Gastrocnemius medialis (tissue), 4 donors: ENCODE data around the gene NKD1. TPM values are rescaled to one million over a fixed set of nuclear protein-coding genes. Genes with fewer than 3 reads are reported as not detected.

Source experiments
- ATAC-seq, 2 donors: fragments of 150-250 bp; one replicate each; pipeline ENCODE4 v1.9.1; 2016
- DNase-seq, 2 donors: peaks; one replicate each; pipeline ENCODE4 v3.0.0-alpha.2; 2019
- H3K27ac ChIP-seq, 4 donors: fragments of 200-600 bp; sonication (generic); 1 replicate in 1 of 4; 2 replicates in 3 of 4; pipeline ENCODE4 v1.5.1; 2016 to 2018; ENCODE audit warnings: mild to moderate bottlenecking in 2 of 4, moderate library complexity in 1 of 4
- H3K27me3 ChIP-seq, 3 donors: fragments of 200-600 bp; sonication (generic) in 2 of 3; 1 replicate in 1 of 3; 2 replicates in 2 of 3; pipeline versions ENCODE4 v1.5.1 to v1.6.0; 2016 to 2019; ENCODE audit warnings: mild to moderate bottlenecking in 1 of 3, moderate library complexity in 1 of 3
- H3K36me3 ChIP-seq, 2 donors: fragments of 200-600 bp; sonication (generic) in 1 of 2; one replicate each; pipeline ENCODE4 v1.5.1; 2017 to 2018
- H3K4me1 ChIP-seq, 2 donors: fragments of 200-600 bp; sonication (generic) in 1 of 2; one replicate each; pipeline ENCODE4 v1.5.1; 2016 to 2017; ENCODE audit warnings: mild to moderate bottlenecking in 2 of 2
- H3K4me3 ChIP-seq, 4 donors: fragments of 200-600 bp; sonication (generic) in 3 of 4; 1 replicate in 1 of 4; 2 replicates in 3 of 4; pipeline ENCODE4 v1.5.1; 2016 to 2019; ENCODE audit warnings: mild to moderate bottlenecking in 2 of 4
- H3K9me3 ChIP-seq, 3 donors: fragments of 200-600 bp; sonication (generic) in 2 of 3; 1 replicate in 1 of 3; 2 replicates in 2 of 3; pipeline ENCODE4 v1.5.1; 2016 to 2019
- POLR2A ChIP-seq, 2 donors: fragments of 450-650 bp; IDR thresholded peaks; one replicate each; pipeline ENCODE4 v1.6.1; 2017; ENCODE audit warnings: antibody characterized with exemption in 2 of 2, mild to moderate bottlenecking in 2 of 2, moderate library complexity in 2 of 2
- in situ Hi-C, 4 donors: fragments of 200-750 bp; cut with MboI; loops; one replicate each; pipeline versions ENCODE4 v1.15.0 to v1.8.0; 2017; ENCODE audit warnings: low sequenced_read_pairs in 4 of 4
- intact Hi-C: fragments of 100-400 bp; cut with DNase I; formaldehyde crosslinking; loops from one replicate; pipeline ENCODE4 v1.15.1; 2023; ENCODE audit warnings: low total_unique reads
- total RNA-seq, 4 donors: library from RNA; depleted of rRNA; stranded (reverse); fragments of >200 nt; gene quantifications; one replicate each; pipeline versions ENCODE4 v1.1.0 to v1.2.3, GENCODE V29; 2016
- TF ChIP-seq, protein P1 (sequence below), 5 experiments: fragments of 450-650 bp in 3 of 5; fragments of 200-600 bp in 2 of 5; sonication (generic) in 2 of 5; IDR thresholded peaks in 4 of 5; conservative IDR thresholded peaks in 1 of 5; 1 replicate in 4 of 5; 2 replicates in 1 of 5; pipeline ENCODE4 v1.5.1; 2016 to 2019; ENCODE audit warnings: antibody characterized with exemption in 5 of 5, mild to moderate bottlenecking in 3 of 5, moderate library complexity in 3 of 5

The NKD1 gene
- total RNA-seq, 4 donors from 2014 or later: 0.10 to 0.75 (median 0.19) TPM

DNA sequence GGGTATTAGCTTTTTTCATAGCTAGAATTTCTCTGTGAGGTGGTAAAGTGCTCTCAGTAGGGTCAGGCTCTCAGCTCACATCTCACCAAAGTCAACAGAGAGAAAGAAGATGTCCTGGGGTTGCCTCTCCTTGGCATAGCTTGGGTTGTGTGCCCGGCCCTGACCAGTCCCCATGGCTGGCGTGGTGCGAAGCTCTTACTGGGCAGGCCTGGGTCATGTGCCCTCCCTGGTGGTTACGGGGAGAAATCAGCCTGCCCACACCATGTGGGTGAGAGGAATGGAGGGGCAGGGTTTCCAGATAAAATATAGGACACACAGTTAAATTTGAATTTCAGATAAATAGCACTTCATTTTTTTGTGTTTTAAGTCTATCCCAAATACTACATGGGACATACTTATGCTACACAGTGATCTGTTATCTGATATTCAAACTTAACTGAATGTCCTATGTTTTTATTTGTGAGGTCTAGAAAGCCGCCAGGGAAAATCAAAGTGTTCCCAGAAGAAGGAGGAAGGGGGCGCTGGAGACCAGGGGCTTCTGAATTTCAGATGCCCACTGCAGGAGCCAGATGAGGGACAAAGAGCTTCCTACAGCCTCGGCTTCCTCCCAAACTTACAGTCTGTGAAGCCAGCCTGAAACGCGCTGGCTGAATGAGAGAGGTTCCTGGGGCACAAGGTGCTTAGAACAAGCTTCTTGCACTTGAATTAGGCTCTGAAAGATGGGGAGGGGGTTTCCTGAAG, 45.4 kb downstream of the NKD1 start:
- Histone ChIP-seq H3K27ac (no peak overlapping the region), H3K9me3 (no peaks in the 10 kb centered on the region), H3K4me3 (no peak overlapping the region), H3K4me1 (peaks cover 0 to 3% of the 10 kb centered on the region in 2 donors), H3K27me3 (no peaks in the 10 kb centered on the region), H3K36me3 (no peaks in the 10 kb centered on the region)
- DNase-seq (no peak), ATAC-seq (no peak)
- in situ Hi-C loops: no loop called here
- TF ChIP-seq, protein P1, sequence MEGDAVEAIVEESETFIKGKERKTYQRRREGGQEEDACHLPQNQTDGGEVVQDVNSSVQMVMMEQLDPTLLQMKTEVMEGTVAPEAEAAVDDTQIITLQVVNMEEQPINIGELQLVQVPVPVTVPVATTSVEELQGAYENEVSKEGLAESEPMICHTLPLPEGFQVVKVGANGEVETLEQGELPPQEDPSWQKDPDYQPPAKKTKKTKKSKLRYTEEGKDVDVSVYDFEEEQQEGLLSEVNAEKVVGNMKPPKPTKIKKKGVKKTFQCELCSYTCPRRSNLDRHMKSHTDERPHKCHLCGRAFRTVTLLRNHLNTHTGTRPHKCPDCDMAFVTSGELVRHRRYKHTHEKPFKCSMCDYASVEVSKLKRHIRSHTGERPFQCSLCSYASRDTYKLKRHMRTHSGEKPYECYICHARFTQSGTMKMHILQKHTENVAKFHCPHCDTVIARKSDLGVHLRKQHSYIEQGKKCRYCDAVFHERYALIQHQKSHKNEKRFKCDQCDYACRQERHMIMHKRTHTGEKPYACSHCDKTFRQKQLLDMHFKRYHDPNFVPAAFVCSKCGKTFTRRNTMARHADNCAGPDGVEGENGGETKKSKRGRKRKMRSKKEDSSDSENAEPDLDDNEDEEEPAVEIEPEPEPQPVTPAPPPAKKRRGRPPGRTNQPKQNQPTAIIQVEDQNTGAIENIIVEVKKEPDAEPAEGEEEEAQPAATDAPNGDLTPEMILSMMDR (IDR thresholded peaks at IDR 0.05 in 4 of 5, conservative IDR thresholded peaks at IDR 0.05 in 1 of 5): peak in 1 of 5 experiments; percentile 17
- TF ChIP-seq POLR2A (IDR thresholded peaks at IDR 0.05): no peak
- intact Hi-C loops: loop anchor here (5.0 kb wide), 1 partner anchor 74 kb away; no protein-coding TSS in a partner anchor

DNA sequence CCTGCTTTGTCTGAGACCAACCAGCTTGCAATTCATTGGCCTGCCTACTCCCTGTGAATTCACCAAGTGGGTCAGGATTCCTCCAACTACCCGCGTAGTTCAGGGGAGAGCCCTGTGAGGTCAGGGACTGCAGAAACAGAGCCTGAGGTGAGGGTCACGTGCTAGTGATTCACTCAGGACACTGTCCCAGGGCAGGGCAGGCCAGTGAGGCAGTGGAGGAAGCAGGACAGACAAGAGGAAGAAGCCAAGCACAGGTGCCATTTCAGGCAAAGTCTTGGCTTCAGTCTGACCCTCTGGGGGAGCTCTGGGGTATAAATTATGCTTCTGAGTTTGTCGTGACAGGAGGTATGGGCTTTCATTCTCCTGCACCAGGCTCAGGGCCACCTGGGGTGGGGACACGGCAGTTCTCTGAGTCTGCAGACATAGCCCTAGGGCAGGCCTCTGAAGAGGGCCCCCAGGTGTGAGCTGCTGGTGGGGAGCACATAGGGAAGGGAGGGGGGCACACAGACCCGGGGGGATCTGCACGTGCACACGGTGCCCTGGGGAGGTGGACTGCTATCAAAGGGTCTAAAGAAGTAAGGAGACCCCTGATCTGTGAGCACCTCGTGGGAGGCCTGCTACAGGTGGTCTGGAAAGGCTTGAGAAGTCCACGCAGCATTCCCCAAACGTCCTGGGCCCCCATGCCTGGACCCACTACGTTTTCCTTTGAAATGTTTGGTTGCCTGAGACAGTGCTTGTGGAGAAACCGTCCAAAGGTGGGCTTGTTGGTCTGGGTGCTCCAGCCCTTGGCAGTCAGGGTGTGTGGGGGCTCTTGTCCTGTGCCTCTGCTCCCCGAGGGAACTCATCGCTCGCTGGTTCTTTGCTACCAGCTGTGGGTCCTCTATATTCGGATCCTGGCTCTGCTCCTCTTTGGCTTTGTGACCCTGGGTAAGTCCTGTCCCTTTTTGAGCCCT, 46.4 kb downstream of the NKD1 start:
- in situ Hi-C loops (no loop called here), intact Hi-C loops (loop anchor here (5.0 kb wide), 1 partner anchor 73 kb away; no protein-coding TSS in a partner anchor)
- Histone ChIP-seq H3K27ac (no peak overlapping the region), H3K4me1 (peaks cover 0 to 3% of the 10 kb centered on the region in 2 donors), H3K27me3 (no peaks in the 10 kb centered on the region), H3K9me3 (no peaks in the 10 kb centered on the region), H3K4me3 (no peak overlapping the region), H3K36me3 (no peaks in the 10 kb centered on the region)
- no peak for DNase-seq
- TF ChIP-seq, protein P1 (IDR thresholded peaks at IDR 0.05 in 4 of 5, conservative IDR thresholded peaks at IDR 0.05 in 1 of 5): no peak
- no peak for TF ChIP-seq POLR2A (IDR thresholded peaks at IDR 0.05)
- ATAC-seq: no peak

DNA sequence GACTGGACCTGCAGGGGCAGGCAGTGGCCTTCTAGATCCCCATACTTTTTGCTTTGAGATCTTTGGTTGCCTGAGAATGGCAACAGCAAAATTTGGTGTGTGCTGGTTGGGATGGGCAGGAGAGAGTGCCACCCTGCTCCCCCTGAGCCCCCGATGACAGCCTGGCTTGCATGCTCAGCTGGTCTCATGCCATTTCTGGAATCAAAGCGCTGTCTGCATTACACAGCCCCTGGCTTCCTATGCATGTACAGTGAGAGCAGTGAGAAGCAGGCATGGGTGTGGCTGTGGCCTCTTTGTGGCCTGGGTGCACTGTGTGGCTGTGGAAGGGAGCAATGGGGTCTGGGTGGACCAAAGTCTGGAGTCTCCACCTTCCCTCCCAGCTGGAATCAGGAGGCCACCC, 47.7 kb downstream of the NKD1 start:
- in situ Hi-C loops: no loop called here
- intact Hi-C loops: no loop called here
- ATAC-seq: no peak
- no peak for DNase-seq
- H3K4me1 ChIP-seq: peaks cover 0 to 3% of the 10 kb centered on the region in 2 donors
- H3K9me3 ChIP-seq: no peaks in the 10 kb centered on the region
- no peak for TF ChIP-seq POLR2A (IDR thresholded peaks at IDR 0.05)
- TF ChIP-seq, protein P1 (IDR thresholded peaks at IDR 0.05 in 4 of 5, conservative IDR thresholded peaks at IDR 0.05 in 1 of 5): no peak
- H3K27me3 ChIP-seq: no peaks in the 10 kb centered on the region
- H3K27ac ChIP-seq: no peak overlapping the region
- no peaks in the 10 kb centered on the region for H3K36me3 ChIP-seq
- H3K4me3 ChIP-seq: no peak overlapping the region

DNA sequence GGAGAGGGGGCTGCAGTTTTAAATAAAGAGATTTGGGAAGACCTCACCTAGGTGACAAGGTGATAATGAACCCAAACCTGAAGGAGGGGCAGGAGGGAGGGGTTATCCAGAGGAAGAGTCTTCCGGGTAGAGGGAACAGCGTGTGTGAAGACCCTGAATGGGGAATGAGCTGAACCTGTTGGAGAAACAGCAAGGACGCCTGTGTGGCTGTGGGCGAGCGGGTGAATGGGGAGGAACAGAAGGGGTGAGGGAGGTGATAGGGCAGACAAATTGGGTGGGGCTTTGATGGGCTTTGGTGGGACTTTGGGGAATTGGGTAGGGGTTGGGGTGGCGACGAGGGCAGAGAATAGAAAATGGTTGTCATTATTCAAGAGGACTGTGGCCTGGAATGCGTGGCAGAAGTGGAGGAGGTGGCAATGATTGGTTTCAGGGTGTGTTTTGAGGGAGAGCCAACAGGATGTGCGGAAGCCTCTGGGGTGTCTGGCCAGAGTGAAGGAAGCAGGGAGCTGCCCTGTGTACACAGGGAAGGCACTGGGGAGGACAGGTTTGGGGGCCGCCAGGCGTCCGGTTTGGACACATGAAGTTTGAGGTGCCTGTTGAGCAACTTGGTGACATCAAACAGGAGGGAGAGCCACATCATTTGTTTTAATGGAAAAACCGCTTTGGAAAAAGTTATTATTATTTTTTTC, 48.7 kb downstream of the NKD1 start:
- in situ Hi-C loops: no loop called here
- no peaks in the 10 kb centered on the region for H3K27me3 ChIP-seq

More for the DNA sequence above, 48.7 kb downstream of the NKD1 start:
- H3K9me3 ChIP-seq: no peaks in the 10 kb centered on the region
- DNase-seq (no peak), ATAC-seq (no peak)
- peaks cover 0 to 3% of the 10 kb centered on the region in 2 donors for H3K4me1 ChIP-seq
- H3K36me3 ChIP-seq: no peaks in the 10 kb centered on the region
- TF ChIP-seq, protein P1 (IDR thresholded peaks at IDR 0.05 in 4 of 5, conservative IDR thresholded peaks at IDR 0.05 in 1 of 5): no peak
- TF ChIP-seq POLR2A (IDR thresholded peaks at IDR 0.05): no peak
- H3K27ac ChIP-seq: no peak overlapping the region
- intact Hi-C loops: no loop called here
- H3K4me3 ChIP-seq: no peak overlapping the region
